Duodenal mucosa (tissue), 2 donors: Measurements from ENCODE around the gene TTC16.
A peak's percentile ranks its signal among the peaks of the same experiment; 100 is the strongest.

Source experiments
- H3K27ac ChIP-seq: one replicate; pipeline ENCODE4 v1.7.0; 2013; ENCODE audit warnings: low read depth, low read length
- H3K27me3 ChIP-seq, 2 donors: one replicate each; pipeline ENCODE4 v1.7.0; 2013; ENCODE audit warnings: low read length in 2 of 2, control low read depth in 1 of 2; ENCODE audit not compliant: insufficient read depth in 2 of 2, control insufficient read depth in 1 of 2
- H3K36me3 ChIP-seq, 2 donors: one replicate each; pipeline ENCODE4 v1.7.0; 2013; ENCODE audit warnings: low read length in 2 of 2, control low read depth in 1 of 2; ENCODE audit not compliant: insufficient read depth in 2 of 2, control insufficient read depth in 1 of 2
- H3K4me1 ChIP-seq, 2 donors: one replicate each; pipeline ENCODE4 v1.7.0; 2013; ENCODE audit warnings: low read length in 2 of 2, control low read depth in 1 of 2; ENCODE audit not compliant: insufficient read depth in 2 of 2, control insufficient read depth in 1 of 2
- H3K4me3 ChIP-seq, 2 donors: one replicate each; pipeline ENCODE4 v1.7.0; 2013; ENCODE audit warnings: low read length in 2 of 2, low read depth in 1 of 2
- H3K9ac ChIP-seq, 2 donors: one replicate each; pipeline ENCODE4 v1.7.0; 2013; ENCODE audit warnings: low read length in 2 of 2, low read depth in 1 of 2
- H3K9me3 ChIP-seq, 2 donors: one replicate each; pipeline ENCODE4 v1.7.0; 2013; ENCODE audit warnings: low read length in 2 of 2, control low read depth in 1 of 2; ENCODE audit not compliant: control insufficient read depth in 1 of 2

TTC16 gene

DNA sequence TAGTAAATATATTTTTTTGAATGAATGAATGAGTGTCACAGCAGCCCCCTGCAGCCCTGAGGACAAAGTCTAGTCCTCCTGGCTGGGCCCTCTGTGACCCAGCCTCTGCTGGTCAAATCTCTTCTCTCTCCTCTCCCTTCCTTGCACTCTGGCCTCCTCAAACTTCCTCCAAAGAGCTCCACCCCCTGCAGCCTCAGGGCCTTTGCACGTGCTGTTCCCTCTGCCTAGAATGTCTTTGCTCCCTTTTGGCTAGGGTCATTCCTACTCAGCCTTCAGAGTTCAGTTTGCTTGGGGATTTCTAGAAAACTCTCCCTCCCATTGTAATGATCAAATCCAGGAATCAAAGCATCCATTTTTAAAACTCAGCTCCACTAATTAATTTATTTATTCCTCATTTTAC lies 49.5 kb downstream of the TTC16 start:
- Histone ChIP-seq H3K4me3 (no peak overlapping the region), H3K27ac (no peak overlapping the region), H3K9ac (no peak overlapping the region), H3K36me3 (no peaks in the 10 kb centered on the region), H3K9me3 (no peaks in the 10 kb centered on the region), H3K4me1 (peaks cover 2 to 31% of the 10 kb centered on the region in 2 donors), H3K27me3 (peaks cover 0 to 4% of the 10 kb centered on the region in 2 donors)

DNA sequence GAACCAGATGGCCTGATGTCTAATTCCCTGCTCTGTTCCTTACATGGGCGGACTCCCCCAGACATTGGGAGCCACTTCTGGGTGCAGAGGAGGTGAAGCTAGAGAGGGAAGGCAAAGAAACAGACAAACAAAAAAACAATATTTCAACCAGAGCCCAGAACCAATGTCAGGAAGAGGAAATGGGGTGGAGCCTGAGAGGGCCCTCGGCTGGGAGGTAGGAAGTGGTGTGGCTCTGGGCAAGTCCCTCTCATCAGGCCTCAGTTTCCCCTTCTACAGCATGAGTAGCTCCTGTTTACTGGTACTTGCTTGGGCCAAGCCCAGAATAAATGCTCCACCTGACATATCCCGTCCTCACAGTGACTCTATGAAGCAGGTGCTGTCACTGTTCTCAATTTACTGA lies 51.5 kb downstream of the TTC16 start:
- Histone ChIP-seq H3K9ac (no peak overlapping the region), H3K4me3 (no peak overlapping the region), H3K27ac (peak overlapping the region; percentile 7)

DNA sequence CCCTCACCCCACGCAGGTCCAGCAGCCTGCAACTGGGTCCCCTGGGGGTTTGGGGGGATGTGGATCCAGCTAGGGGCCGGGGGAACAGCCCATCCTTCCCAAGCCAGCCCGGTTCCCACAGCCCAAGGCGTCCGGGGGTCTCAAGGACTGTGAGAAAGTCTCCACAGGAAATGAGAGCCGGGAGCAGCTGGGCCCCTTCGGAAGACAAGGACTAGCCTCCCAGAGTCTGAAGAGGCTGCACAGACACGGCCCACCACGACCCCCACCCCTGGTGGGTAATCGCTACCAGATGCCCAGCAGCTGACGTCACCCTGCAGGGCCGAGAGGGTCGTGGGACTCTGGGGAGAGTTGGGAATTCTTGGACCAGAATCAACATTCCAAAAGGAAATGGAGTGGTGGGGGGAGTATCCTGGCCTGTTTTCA lies 52.0 kb downstream of the TTC16 start:
- Histone ChIP-seq H3K4me1 (peaks cover 12 to 38% of the 10 kb centered on the region in 2 donors), H3K4me3 (no peak overlapping the region), H3K36me3 (no peaks in the 10 kb centered on the region), H3K9me3 (no peaks in the 10 kb centered on the region), H3K27ac (peak overlapping the region; percentile 7), H3K9ac (no peak overlapping the region), H3K27me3 (no peaks in the 10 kb centered on the region)

More for the DNA sequence above, 51.5 kb downstream of the TTC16 start:
- no peaks in the 10 kb centered on the region for H3K36me3 ChIP-seq
- H3K27me3 ChIP-seq: peaks cover 0 to 2% of the 10 kb centered on the region in 2 donors
- H3K4me1 ChIP-seq: peaks cover 12 to 42% of the 10 kb centered on the region in 2 donors
- no peaks in the 10 kb centered on the region for H3K9me3 ChIP-seq

DNA sequence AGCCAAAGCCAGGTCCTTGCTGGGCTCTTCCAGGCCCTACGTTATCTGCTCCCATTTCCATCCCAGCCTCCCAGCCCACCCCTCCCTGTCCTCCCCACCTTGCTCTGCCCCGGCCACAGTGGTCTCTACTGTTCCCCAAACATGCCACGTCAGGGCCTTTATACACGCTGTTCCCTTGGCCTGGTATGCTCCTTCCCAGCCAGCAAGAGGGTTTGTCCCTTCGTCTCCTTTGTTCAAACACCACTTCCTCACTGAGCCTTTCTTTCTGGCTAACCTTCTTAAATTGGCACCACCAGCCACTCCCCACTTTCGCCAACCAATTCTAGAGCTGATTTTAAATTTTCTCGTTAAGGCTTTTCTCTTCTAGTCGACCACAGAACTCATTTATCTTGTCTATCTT lies 52.8 kb downstream of the TTC16 start:
- no peaks in the 10 kb centered on the region for H3K9me3 ChIP-seq
- no peaks in the 10 kb centered on the region for H3K27me3 ChIP-seq
- H3K9ac ChIP-seq: no peak overlapping the region
- H3K4me1 ChIP-seq: peaks cover 12 to 34% of the 10 kb centered on the region in 2 donors
- H3K27ac ChIP-seq: no peak overlapping the region
- no peak overlapping the region for H3K4me3 ChIP-seq
- H3K36me3 ChIP-seq: peaks cover 0 to 3% of the 10 kb centered on the region in 2 donors

DNA sequence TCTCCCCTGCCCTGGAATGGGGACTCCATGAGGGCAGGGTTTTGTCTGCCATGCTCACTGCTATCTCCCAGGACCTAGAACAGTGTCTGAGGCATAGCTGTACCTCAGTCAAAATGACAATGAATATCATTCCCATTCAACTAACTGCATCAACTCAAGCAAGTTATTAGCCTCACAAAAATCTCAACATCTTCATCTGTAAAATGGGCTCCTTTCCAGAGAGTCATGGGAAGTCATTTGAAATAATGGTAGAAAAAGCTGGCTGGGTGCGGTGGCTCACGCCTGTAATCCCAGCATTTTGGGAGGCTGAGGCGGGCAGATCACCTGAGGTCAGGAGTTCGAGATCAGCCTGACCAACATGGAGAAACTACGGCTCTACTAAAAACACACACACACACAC lies 53.2 kb downstream of the TTC16 start:
- H3K27ac ChIP-seq: no peak overlapping the region

DNA sequence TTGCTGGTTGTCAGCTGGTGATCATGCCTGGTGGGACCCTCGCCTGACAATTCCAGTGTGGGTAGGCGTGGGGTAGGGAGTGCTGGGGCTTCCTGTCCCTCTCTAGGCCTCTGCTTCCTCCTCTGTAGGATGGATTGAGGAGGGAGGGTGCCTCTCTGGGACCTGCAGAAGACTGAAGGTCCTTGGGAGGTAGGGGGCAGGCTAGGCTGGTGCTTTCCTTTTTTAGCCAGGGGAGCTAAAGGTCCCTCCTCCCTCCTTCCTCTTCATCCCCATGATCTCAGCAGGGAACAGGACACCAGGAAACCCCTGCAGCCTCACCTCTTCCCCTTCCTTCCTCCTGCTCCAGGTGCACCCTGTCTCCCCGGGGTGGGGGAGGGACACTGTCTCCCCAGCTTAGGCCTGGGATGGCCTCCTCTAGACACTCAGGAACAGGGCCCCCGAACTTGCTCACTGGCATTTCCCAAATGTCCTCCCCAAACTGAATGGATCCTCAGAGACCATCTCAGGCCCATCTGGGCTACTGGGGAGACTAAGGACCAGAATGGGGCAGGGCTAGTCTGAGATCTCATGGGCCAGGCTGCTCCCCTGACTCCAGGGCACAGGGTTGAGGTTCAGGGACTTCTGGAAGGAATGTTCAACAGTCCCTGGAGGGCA lies 54.2 kb downstream of the TTC16 start:
- Histone ChIP-seq H3K9me3 (no peaks in the 10 kb centered on the region), H3K4me3 (peak overlapping the region in 1 of 2 donors; percentile 67), H3K9ac (peak overlapping the region; percentile 18 to 54), H3K4me1 (peaks cover 12 to 34% of the 10 kb centered on the region in 2 donors), H3K27me3 (no peaks in the 10 kb centered on the region), H3K36me3 (peaks cover 0 to 3% of the 10 kb centered on the region in 2 donors), H3K27ac (no peak overlapping the region)

More for the DNA sequence above, 53.2 kb downstream of the TTC16 start:
- no peaks in the 10 kb centered on the region for H3K9me3 ChIP-seq
- H3K4me1 ChIP-seq: peaks cover 12 to 34% of the 10 kb centered on the region in 2 donors
- no peak overlapping the region for H3K4me3 ChIP-seq
- no peaks in the 10 kb centered on the region for H3K27me3 ChIP-seq
- H3K36me3 ChIP-seq: peaks cover 0 to 3% of the 10 kb centered on the region in 2 donors
- no peak overlapping the region for H3K9ac ChIP-seq

DNA sequence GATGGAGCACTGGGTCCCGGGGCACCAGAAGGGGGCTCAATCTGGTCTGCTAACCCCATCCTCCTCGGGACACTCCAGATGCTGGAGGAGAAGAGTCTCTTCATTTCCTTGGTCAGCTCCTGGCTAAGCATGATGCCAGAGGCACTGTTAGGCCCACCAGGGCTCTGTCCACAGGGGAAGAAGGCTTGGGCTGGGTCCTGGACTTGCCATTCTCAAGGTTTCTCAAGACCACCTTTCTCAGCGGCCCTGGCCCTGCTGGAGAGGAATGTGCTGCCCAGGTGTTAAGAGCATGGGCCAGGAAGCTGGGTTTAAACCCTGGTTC lies 54.7 kb downstream of the TTC16 start:
- Histone ChIP-seq H3K27ac (peak overlapping the region; percentile 3), H3K9me3 (no peaks in the 10 kb centered on the region), H3K4me3 (peak overlapping the region; percentile 66 to 67), H3K4me1 (peaks cover 12 to 34% of the 10 kb centered on the region in 2 donors), H3K9ac (peak overlapping the region; percentile 18 to 54), H3K36me3 (peaks cover 0 to 3% of the 10 kb centered on the region in 2 donors), H3K27me3 (no peaks in the 10 kb centered on the region)

DNA sequence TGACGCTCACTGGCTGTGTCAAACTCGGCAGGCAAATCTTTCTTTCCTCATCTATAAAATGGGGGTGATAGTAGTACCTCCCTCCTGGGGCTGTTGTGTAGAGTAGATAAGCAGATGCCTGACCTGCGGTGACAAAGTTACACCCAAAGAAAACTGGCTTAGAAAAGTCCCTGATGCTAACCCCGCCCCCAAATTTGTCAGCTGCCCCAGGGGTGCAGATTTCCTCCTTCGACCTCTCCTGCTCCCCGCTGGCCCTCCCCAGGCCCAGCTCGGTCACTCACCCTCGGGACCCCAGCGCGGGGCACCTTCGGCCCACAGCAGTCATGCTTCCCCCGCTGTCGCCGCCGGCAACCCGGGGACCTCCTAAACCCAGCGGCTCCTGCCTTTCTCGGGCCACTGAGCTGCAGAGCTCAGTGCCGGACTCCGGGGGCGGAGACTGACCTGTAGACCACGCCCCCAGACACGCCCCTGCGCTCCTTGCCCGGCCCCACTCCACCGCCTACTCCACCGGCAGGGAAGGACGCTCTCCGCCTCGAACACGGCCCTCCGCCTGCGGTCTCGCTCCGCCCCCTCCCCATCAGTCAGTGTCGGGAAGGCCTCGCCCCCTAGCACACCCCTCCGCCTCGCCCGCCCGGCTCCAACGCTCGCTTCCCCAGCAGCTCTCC lies 55.2 kb downstream of the TTC16 start:
- Histone ChIP-seq H3K9ac (peak overlapping the region; percentile 18 to 54), H3K27me3 (no peaks in the 10 kb centered on the region), H3K9me3 (no peaks in the 10 kb centered on the region), H3K4me1 (peaks cover 12 to 31% of the 10 kb centered on the region in 2 donors), H3K4me3 (peak overlapping the region; percentile 66 to 67), H3K36me3 (peaks cover 0 to 3% of the 10 kb centered on the region in 2 donors), H3K27ac (peak overlapping the region; percentile 3)

DNA sequence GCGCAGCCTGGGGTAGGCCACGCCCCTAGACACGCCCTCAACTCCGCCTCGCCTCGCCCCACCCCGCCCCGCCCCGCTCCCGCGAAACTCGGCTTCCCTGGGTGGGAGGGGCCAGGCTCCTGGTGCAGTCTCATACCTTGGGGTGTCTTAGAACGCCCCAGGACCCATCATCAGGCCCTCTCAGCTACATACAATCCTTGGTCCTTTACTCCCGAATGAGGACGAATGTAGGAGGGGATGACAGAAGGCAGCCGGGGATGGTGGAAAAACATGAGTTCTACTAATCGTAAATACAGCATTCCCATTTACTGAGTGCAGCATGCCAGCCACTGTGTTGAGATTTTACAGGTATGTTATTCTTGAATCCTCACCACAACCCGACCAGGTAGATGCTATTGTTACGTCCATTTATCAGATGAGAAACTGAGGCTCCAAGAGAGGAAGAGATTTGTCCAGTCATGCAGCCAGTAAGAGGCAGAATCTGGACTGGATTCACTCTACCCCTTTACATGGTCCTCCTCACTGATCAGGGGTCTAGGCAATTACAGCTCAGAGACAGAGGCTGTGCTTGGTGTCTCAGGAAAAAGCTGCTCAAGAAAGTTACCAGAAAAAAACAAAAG lies 55.8 kb downstream of the TTC16 start:
- Histone ChIP-seq H3K36me3 (peaks cover 0 to 3% of the 10 kb centered on the region in 2 donors), H3K9me3 (no peaks in the 10 kb centered on the region), H3K27ac (no peak overlapping the region), H3K4me3 (peak overlapping the region in 1 of 2 donors; percentile 67), H3K9ac (peak overlapping the region in 1 of 2 donors; percentile 54), H3K4me1 (peaks cover 12 to 28% of the 10 kb centered on the region in 2 donors), H3K27me3 (no peaks in the 10 kb centered on the region)

DNA sequence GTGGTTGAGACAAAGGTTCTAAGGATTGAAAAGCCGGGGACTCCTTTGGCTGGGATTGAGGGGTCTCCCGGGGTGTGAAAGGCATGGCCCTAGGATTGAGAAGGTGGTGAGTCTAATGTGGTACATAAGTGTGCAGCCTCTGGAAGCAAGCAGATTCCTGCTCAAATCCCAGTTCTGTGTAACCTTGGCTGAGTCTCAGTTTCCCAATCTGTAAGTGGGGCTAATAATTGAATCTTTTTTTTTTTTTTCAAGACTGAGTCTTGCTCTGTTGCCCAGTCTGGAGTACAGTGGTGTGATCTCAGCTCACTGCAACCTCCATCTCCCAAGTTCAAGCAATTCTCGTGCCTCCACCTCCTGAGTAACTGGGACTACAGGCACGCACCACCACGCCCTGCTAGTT lies 56.7 kb downstream of the TTC16 start:
- Histone ChIP-seq H3K27ac (no peak overlapping the region), H3K36me3 (peaks cover 0 to 3% of the 10 kb centered on the region in 2 donors), H3K4me3 (no peak overlapping the region), H3K27me3 (no peaks in the 10 kb centered on the region), H3K9ac (no peak overlapping the region), H3K4me1 (peaks cover 12 to 24% of the 10 kb centered on the region in 2 donors), H3K9me3 (no peaks in the 10 kb centered on the region)
